Measurements from ENCODE around the gene LRRC4C.

LRRC4C gene

DNA sequence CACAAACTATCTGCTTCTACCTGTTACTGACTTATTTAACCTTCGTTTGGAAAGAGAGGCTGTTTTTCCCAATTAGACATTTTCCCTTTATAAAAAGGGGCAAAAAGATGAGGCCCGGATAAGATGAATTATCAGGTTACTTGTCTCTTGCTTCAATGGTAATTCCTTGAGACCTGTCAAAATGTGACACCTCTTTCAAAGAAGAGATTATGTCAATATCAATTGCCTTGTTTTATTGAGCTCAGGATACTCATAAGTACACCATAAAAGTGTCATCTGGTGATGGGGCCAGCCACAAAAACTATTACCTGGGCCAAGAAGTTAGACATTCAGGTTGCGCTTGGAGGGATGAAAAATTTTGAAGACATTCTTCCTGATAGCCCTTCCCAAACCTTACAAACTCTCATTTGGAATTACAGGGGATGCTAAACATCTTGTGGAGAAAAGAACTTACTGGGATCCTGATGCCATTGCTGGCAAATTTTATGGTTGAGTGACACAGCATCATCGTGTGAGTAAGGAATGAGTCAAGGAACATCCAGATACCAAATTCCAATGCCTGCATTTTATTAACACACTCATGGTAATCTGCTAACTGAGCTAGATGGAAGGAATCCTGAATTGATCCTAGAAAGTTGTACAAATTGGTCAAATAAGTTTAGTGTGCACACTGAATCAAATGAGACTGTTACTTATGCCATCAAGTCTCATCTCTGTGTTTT, 1071.2 kb downstream of the LRRC4C start:
- H3K36me3 ChIP-seq (ENCODE audit: control insufficient read depth, low read depth, low read length): no peaks in the 10 kb centered on the region
- H3K27ac ChIP-seq (ENCODE audit: low read length): no peak overlapping the region
- H3K4me1 ChIP-seq (ENCODE audit: control insufficient read depth, low read depth, low read length): no peaks in the 10 kb centered on the region
- no peak overlapping the region for H3K4me3 ChIP-seq (ENCODE audit: low read length)
- H3K9me3 ChIP-seq (ENCODE audit: control insufficient read depth, low read depth, low read length): no peaks in the 10 kb centered on the region
- H3K27me3 ChIP-seq (ENCODE audit: control insufficient read depth, insufficient read depth, low read length): no peaks in the 10 kb centered on the region
- no peak overlapping the region for H3K9ac ChIP-seq (ENCODE audit: low read length)

DNA sequence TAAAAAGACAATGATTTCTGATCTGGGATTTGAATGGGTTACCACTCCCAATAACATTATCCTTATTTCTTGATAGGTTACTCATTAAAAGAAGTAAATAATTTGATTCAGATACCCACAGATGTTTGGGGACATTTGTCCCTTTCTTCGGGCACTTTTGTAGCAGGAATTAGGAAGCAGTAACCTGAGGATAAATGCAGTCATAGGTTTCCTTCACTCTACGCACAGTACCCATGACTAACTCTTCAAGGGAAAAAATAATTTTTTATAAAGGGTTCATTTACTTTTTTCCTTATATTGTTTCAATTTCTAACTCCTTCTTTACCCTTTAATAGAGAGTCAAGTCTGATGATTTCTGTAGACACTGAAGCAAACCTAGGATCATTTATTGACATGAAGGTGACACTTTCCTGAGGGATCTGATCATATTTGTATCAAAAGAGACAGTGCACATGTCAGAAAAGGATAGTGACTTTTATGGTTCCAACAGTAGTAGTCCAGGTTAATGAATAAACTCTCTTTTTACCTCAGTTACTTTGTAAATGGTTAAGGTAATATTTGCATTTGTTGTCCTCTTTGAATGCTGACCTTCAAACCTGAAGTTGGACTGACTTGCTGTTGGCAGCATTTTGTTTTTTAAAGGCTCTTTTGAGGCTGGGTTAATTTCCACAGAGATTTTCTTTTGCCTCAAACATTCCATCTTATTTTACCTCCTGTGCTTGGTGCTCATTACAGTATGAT, 1072.0 kb downstream of the LRRC4C start:
- Histone ChIP-seq H3K9ac (ENCODE audit: low read length) (no peak overlapping the region), H3K4me1 (ENCODE audit: control insufficient read depth, low read depth, low read length) (no peaks in the 10 kb centered on the region), H3K9me3 (ENCODE audit: control insufficient read depth, low read depth, low read length) (no peaks in the 10 kb centered on the region), H3K27ac (ENCODE audit: low read length) (no peak overlapping the region), H3K27me3 (ENCODE audit: control insufficient read depth, insufficient read depth, low read length) (no peaks in the 10 kb centered on the region), H3K4me3 (ENCODE audit: low read length) (no peak overlapping the region), H3K36me3 (ENCODE audit: control insufficient read depth, low read depth, low read length) (no peaks in the 10 kb centered on the region)

DNA sequence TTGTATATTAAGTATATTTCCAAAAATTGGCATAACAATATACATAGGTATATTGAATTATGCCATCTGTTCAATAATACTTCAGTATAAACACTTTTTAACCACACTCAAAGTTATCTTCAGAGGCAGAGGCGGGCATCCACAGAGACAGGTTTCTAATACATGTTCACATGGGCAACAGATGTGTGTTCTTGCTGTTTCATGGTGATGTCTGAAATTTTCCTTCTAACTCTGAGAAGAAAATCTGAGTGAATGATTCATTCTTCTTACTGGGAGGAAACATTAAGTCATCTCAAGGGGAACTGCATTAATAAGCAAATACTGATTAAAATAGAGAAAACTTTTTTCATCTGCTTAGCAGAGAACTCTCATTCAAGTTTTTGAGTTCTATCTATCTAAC, 1074.5 kb downstream of the LRRC4C start:
- H3K9me3 ChIP-seq (ENCODE audit: control insufficient read depth, low read depth, low read length): no peaks in the 10 kb centered on the region
- H3K27ac ChIP-seq (ENCODE audit: low read length): no peak overlapping the region
- no peak overlapping the region for H3K4me3 ChIP-seq (ENCODE audit: low read length)
- H3K9ac ChIP-seq (ENCODE audit: low read length): no peak overlapping the region
- no peaks in the 10 kb centered on the region for H3K36me3 ChIP-seq (ENCODE audit: control insufficient read depth, low read depth, low read length)
- no peaks in the 10 kb centered on the region for H3K27me3 ChIP-seq (ENCODE audit: control insufficient read depth, insufficient read depth, low read length)
- H3K4me1 ChIP-seq (ENCODE audit: control insufficient read depth, low read depth, low read length): no peaks in the 10 kb centered on the region

DNA sequence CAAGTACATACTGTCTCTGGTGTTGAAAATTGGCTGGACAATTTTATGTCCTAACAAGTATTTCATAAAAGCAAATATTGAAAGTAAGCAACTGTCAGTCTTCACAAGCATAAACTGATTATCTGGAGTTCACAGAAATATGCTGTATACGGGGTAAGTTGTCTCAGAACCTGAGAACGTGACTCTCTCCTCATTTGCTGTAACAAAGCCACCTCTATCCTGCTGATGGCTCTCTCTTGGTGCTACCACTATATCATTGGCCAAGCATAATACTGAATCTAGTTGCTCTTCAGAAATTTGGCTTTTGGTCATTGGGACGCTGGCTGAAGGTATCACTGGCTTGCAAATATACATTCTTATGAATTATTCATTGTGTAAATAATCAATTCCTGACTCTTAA, 1078.0 kb downstream of the LRRC4C start:
- no peak overlapping the region for H3K9ac ChIP-seq (ENCODE audit: low read length)
- H3K36me3 ChIP-seq (ENCODE audit: control insufficient read depth, low read depth, low read length): no peaks in the 10 kb centered on the region
- H3K27ac ChIP-seq (ENCODE audit: low read length): no peak overlapping the region
- no peaks in the 10 kb centered on the region for H3K27me3 ChIP-seq (ENCODE audit: control insufficient read depth, insufficient read depth, low read length)
- H3K4me3 ChIP-seq (ENCODE audit: low read length): no peak overlapping the region
- H3K9me3 ChIP-seq (ENCODE audit: control insufficient read depth, low read depth, low read length): no peaks in the 10 kb centered on the region
- H3K4me1 ChIP-seq (ENCODE audit: control insufficient read depth, low read depth, low read length): no peaks in the 10 kb centered on the region

DNA sequence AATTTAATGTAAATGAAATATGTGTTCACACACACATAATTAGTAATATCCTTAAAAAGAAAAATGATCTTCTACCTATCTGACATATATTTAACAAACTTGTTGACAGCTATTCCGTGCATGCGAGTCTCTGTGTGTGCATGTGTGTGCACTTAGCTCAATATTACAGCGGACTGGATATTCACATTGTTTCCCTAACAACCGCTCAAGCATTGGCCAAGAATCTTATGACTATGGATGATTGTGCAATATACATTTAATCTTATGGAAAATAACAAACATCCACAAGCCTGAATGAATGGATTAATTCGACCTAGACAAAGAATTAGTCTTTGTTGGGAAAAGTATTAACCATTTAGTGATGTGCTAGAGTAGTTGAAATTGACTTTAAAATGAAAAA, 1078.6 kb downstream of the LRRC4C start:
- Histone ChIP-seq H3K27ac (ENCODE audit: low read length) (no peak overlapping the region), H3K4me1 (ENCODE audit: control insufficient read depth, low read depth, low read length) (no peaks in the 10 kb centered on the region), H3K4me3 (ENCODE audit: low read length) (no peak overlapping the region), H3K36me3 (ENCODE audit: control insufficient read depth, low read depth, low read length) (no peaks in the 10 kb centered on the region), H3K9ac (ENCODE audit: low read length) (no peak overlapping the region), H3K9me3 (ENCODE audit: control insufficient read depth, low read depth, low read length) (no peaks in the 10 kb centered on the region), H3K27me3 (ENCODE audit: control insufficient read depth, insufficient read depth, low read length) (no peaks in the 10 kb centered on the region)

DNA sequence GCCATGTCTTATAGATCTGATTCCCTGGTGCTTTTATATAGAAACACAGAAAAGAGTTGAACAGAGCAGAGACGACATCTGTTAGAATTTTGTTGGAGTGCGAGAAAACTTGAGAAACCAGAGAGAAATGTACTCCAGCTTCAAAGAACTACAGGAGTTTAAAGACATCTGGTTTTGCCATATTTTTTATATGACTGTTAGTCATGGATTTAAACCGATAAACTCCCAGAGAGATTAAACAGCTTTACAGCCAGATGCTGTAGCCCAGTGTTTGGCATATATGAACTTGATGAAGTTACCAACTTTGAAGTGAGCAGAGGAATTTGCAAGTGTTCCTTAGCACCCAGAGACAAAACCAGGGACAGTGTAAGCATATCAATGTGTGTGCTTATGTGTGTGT, 1083.1 kb downstream of the LRRC4C start:
- Histone ChIP-seq H3K4me3 (ENCODE audit: low read length) (no peak overlapping the region), H3K27me3 (ENCODE audit: control insufficient read depth, insufficient read depth, low read length) (no peaks in the 10 kb centered on the region), H3K9ac (ENCODE audit: low read length) (no peak overlapping the region), H3K9me3 (ENCODE audit: control insufficient read depth, low read depth, low read length) (no peaks in the 10 kb centered on the region), H3K36me3 (ENCODE audit: control insufficient read depth, low read depth, low read length) (no peaks in the 10 kb centered on the region), H3K4me1 (ENCODE audit: control insufficient read depth, low read depth, low read length) (no peaks in the 10 kb centered on the region), H3K27ac (ENCODE audit: low read length) (no peak overlapping the region)

DNA sequence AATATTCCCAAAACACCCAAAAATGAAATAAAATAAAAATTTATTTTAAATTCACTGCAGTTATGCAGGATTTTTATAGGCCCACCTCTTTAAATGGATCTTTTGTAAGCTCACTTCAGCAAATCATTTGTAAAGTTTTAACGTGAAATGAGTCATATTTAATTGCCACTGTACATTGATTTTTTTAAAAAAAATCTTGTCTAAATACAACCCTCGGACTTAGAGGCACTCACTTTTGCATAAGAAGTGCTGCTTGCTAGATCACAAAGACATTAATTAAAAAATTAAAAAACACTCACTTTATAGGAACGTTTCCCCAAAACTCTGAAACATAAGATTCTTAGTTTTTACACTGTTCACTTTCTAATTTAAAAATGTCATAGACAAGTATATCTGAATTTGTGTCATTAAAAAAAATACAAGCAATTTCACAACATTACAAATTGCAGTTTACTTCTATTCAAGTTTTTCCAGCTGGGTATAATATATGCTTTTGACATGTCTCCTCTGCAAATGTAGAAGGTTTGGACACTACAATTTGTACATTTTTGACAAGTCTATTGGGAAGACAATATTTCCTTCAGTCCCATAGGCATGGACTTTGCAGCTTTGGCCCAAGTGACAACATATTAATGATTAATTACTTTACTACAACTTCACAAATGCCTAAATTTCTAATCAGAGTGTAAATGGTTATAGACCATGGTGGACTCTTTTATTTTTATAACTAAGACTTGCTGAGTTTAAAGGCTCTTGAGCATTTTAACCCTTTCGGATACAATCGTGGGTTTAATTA, 1088.4 kb downstream of the LRRC4C start:
- no peaks in the 10 kb centered on the region for H3K9me3 ChIP-seq (ENCODE audit: control insufficient read depth, low read depth, low read length)
- H3K36me3 ChIP-seq (ENCODE audit: control insufficient read depth, low read depth, low read length): no peaks in the 10 kb centered on the region
- no peak overlapping the region for H3K27ac ChIP-seq (ENCODE audit: low read length)
- H3K4me1 ChIP-seq (ENCODE audit: control insufficient read depth, low read depth, low read length): no peaks in the 10 kb centered on the region
- no peak overlapping the region for H3K4me3 ChIP-seq (ENCODE audit: low read length)
- H3K9ac ChIP-seq (ENCODE audit: low read length): no peak overlapping the region
- no peaks in the 10 kb centered on the region for H3K27me3 ChIP-seq (ENCODE audit: control insufficient read depth, insufficient read depth, low read length)

DNA sequence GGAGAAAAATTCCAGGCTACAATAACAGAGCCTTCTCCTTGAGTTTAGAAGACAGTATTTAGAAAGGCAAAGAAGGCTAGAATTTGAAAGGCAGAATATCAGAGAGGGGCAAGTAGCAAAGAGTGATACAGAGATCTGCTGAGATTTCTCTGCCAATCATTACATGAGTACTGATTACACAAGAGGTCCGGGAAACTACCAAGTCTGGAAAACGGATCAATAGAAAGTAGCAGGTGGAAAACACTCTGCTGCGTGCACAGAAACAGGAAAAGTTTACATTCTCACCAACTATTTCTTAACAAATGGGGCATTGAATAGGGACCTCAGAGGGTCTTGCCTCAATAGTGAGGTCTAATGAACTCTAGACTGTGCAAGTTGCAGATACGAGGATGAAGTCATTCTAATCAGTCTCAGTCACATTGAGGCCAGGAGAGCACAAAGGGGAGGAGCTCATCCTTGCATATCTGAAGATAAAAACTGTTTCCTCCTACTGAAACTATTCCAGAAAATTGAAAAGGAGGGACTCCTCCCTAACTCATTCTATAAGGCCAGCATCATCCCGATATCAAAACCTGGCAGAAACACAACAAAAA, 1099.2 kb downstream of the LRRC4C start:
- Histone ChIP-seq H3K36me3 (ENCODE audit: control insufficient read depth, low read depth, low read length) (no peaks in the 10 kb centered on the region), H3K9me3 (ENCODE audit: control insufficient read depth, low read depth, low read length) (no peaks in the 10 kb centered on the region), H3K4me3 (ENCODE audit: low read length) (no peak overlapping the region), H3K27me3 (ENCODE audit: control insufficient read depth, insufficient read depth, low read length) (no peaks in the 10 kb centered on the region), H3K9ac (ENCODE audit: low read length) (no peak overlapping the region), H3K4me1 (ENCODE audit: control insufficient read depth, low read depth, low read length) (no peaks in the 10 kb centered on the region), H3K27ac (ENCODE audit: low read length) (no peak overlapping the region)

DNA sequence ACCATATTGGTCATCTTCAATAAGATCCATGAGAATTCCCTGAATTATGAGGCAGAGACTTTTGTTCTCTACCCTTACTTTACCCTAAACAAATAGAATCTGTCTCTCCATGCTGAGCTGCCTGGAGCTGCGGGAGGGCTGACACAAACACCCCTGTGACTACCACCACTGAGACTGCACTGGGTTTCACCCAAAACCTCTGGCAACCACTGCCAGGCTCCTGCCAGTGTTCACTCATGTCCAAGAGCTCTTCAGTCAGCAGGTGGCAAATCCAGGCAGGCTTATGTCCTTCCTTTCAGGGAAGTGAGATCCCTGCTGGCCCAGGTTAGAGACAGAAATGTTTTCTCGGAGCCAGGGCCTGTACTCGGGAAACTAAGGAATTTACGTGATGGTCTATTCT, 1105.3 kb downstream of the LRRC4C start:
- no peaks in the 10 kb centered on the region for H3K4me1 ChIP-seq (ENCODE audit: control insufficient read depth, low read depth, low read length)
- H3K27me3 ChIP-seq (ENCODE audit: control insufficient read depth, insufficient read depth, low read length): no peaks in the 10 kb centered on the region
- no peaks in the 10 kb centered on the region for H3K9me3 ChIP-seq (ENCODE audit: control insufficient read depth, low read depth, low read length)
- no peak overlapping the region for H3K27ac ChIP-seq (ENCODE audit: low read length)
- H3K4me3 ChIP-seq (ENCODE audit: low read length): no peak overlapping the region
- no peak overlapping the region for H3K9ac ChIP-seq (ENCODE audit: low read length)
- no peaks in the 10 kb centered on the region for H3K36me3 ChIP-seq (ENCODE audit: control insufficient read depth, low read depth, low read length)

DNA sequence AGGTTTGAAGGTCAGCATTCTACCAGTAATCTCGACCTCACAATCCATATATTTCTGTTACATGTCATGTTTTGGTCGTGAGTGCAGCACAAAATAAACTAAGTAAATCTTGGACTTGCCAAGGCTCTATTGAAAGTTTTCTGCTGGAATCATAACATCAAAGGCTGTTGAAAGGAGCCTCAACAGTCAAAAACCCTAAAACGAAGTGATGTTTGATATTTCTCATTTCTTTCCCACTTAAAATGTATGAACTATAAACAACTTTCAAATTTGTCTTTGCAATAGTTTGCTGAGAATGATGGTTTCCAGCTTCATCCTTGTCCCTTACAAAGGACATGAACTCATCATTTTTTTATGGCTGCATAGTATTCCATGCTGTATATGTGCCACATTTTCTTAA, 1118.5 kb downstream of the LRRC4C start:
- H3K4me3 ChIP-seq (ENCODE audit: low read length): no peak overlapping the region
- H3K9ac ChIP-seq (ENCODE audit: low read length): no peak overlapping the region
- no peaks in the 10 kb centered on the region for H3K27me3 ChIP-seq (ENCODE audit: control insufficient read depth, insufficient read depth, low read length)
- H3K9me3 ChIP-seq (ENCODE audit: control insufficient read depth, low read depth, low read length): no peaks in the 10 kb centered on the region
- peaks cover 5% of the 10 kb centered on the region for H3K4me1 ChIP-seq (ENCODE audit: control insufficient read depth, low read depth, low read length)
- H3K27ac ChIP-seq (ENCODE audit: low read length): no peak overlapping the region
- no peaks in the 10 kb centered on the region for H3K36me3 ChIP-seq (ENCODE audit: control insufficient read depth, low read depth, low read length)

DNA sequence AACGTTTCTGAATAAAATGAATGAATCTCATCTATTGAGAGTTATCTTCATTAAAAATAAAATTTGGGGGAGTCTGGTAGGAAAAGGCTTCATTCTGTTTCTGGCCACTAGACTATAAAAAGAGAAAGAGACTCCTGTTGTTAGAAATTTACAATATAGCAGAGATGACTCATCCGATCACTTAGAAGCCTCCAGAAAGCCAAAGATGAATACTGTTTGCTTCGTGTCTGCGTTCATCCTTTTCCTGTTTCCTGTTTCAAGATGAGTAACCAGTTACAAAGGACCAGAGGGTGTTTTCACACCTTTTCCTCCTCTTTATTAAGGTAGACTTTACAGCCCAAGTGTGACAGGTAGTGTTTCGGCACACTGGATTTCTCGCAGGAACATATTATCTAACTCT, 1120.7 kb downstream of the LRRC4C start:
- H3K4me1 ChIP-seq (ENCODE audit: control insufficient read depth, low read depth, low read length): peaks cover 5% of the 10 kb centered on the region
- H3K9me3 ChIP-seq (ENCODE audit: control insufficient read depth, low read depth, low read length): no peaks in the 10 kb centered on the region
- no peak overlapping the region for H3K9ac ChIP-seq (ENCODE audit: low read length)
- no peaks in the 10 kb centered on the region for H3K27me3 ChIP-seq (ENCODE audit: control insufficient read depth, insufficient read depth, low read length)
- no peak overlapping the region for H3K4me3 ChIP-seq (ENCODE audit: low read length)
- no peak overlapping the region for H3K27ac ChIP-seq (ENCODE audit: low read length)
- H3K36me3 ChIP-seq (ENCODE audit: control insufficient read depth, low read depth, low read length): no peaks in the 10 kb centered on the region

All from iPS-18a (cell line).